Activated T-cell treated with anti-CD3 and anti-CD28 coated beads for 48 hours (primary cell): ENCODE data around the gene FAS.

Experiments
- DNase-seq: peaks from one replicate; pipeline ENCODE4 v3.0.0-alpha.2; 2020; ENCODE audit warnings: low read depth

Gene FAS

DNA sequence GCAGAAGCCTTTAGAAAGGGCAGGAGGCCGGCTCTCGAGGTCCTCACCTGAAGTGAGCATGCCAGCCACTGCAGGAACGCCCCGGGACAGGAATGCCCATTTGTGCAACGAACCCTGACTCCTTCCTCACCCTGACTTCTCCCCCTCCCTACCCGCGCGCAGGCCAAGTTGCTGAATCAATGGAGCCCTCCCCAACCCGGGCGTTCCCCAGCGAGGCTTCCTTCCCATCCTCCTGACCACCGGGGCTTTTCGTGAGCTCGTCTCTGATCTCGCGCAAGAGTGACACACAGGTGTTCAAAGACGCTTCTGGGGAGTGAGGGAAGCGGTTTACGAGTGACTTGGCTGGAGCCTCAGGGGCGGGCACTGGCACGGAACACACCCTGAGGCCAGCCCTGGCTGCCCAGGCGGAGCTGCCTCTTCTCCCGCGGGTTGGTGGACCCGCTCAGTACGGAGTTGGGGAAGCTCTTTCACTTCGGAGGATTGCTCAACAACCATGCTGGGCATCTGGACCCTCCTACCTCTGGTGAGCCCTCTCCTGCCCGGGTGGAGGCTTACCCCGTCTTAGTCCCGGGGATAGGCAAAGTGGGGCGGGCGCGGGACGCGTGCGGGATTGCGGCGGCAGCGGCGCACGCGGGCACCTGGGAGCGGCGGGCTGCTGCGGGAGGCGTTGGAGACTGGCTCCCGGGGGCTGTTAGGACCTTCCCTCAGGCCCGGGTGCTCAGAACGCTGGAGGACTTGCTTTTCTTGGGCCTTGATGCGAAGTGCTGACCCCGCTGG lies at the start of gene FAS:
Gene FAS (plus strand): TSS at position 415 of the 777 bp plus-strand sequence. CDS start 79 bp downstream, at position 494.
- peak; percentile 70 for DNase-seq

DNA sequence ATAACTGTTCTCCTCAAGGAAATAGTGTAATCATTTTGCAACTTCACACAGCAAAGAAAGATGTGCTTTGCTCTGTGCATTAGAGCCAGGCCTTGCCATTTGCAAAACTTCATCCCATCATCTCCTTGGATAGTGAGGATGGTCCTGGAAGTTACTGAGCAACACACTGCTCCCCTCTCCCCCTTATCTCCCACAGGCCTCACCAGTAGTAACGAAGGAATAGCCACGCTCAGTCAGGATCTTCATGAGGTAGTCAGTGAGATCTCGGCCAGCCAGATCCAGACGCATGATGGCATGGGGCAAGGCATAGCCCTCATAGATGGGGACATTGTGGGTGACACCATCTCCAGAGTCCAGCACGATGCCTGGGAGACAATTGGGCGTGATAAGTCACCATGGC lies 49.6 kb upstream of the FAS start:
- no peak for DNase-seq

DNA sequence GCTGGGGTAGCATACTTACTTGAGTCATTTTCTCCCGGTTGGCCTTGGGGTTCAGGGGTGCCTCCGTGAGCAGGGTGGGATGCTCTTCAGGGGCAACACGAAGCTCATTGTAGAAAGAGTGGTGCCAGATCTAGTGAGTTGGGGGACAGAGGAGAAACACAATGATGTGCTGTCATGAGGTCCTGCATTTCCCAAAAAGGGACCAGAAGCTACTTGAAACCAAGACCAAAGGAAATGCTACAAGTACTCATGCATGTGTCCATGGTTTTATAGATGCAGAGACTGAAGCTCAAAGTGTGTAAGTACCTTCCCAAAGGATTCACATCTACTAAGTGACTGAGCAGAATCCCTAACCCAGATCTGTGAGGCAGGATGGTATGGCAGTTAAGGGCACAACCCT lies 46.8 kb upstream of the FAS start:
- no peak for DNase-seq

DNA sequence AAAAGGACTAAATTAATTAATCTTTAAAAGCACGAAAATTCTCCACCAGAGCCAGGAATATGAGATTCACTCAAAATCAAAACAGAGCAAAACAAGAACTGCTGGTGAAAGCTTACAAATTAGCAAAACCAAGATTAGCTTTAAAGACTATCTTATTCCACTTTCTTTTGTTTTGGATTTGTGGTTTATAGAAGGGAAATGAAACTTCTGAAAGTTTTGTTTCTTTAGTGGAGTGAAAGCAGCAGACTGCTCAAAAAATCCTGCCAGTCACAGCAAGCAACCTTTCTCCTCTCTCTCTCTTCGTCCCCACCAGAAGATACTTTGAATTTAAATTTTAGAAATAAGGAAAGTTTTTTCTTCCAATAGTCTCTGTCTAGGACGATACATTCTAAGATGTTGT lies 45.8 kb upstream of the FAS start:
- DNase-seq = no peak

DNA sequence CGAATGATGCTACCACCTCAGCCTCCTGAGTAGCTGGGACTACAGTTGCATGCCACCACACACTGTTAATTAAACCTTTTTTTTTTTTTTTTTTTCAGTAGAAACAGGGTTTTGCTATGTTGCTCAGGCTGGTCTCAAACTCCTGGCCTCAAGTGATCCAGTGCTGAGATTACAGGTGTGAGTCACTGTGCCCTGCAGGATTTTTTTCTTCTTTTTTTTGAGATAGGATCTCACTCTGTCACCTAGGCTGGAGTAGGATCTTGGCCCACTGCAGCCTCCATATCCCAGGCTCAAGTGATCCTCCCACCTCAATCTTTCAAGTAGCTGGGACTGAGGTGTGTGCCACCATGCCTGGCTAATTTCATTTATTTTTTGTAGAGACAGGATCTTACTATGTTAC lies 44.4 kb upstream of the FAS start:
- DNase-seq = no peak

DNA sequence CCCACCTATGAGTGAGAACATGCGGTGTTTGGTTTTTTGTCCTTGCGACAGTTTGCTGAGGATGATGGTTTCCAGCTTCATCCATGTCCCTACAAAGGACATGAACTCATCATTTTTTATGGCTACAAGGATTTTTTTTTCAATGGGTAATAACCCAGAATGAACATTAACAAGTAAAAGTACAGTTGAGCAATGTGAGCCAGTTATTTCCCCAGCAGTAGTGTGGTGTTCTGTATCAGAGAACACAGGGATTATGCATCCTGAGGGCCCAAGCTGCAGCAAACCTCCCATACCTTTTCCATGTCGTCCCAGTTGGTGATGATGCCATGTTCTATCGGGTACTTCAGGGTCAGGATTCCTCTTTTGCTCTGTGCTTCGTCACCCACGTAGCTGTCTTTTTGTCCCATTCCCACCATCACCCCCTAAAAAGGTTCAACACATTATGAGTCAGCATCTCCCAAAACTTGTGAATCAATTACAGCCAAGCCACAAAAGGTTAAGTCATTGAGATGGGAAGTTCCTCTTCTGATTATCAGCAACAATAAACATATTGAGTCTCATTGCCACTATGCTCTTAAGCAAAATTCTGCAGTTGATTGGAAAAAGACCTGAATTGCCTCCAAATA lies 43.5 kb upstream of the FAS start:
- DNase-seq = no peak

DNA sequence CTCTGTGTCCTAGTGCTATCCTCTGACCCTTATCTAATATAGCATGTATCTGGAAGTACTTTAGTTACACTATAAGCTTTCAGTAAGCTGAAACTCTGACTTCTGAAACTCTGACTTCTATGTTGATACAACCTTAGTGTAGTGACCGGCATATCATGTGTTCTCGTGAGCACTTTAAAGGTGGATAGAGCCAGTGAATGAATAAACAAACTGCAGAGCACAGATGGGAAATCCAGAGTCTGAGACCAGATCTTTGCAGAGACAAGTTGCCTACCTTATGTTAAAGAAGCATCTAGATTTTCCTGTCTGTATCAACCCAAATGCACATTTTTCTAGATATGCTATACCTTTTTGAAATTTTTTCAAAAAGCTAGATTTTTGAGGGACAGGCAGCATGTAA lies 41.5 kb upstream of the FAS start:
- DNase-seq = no peak

DNA sequence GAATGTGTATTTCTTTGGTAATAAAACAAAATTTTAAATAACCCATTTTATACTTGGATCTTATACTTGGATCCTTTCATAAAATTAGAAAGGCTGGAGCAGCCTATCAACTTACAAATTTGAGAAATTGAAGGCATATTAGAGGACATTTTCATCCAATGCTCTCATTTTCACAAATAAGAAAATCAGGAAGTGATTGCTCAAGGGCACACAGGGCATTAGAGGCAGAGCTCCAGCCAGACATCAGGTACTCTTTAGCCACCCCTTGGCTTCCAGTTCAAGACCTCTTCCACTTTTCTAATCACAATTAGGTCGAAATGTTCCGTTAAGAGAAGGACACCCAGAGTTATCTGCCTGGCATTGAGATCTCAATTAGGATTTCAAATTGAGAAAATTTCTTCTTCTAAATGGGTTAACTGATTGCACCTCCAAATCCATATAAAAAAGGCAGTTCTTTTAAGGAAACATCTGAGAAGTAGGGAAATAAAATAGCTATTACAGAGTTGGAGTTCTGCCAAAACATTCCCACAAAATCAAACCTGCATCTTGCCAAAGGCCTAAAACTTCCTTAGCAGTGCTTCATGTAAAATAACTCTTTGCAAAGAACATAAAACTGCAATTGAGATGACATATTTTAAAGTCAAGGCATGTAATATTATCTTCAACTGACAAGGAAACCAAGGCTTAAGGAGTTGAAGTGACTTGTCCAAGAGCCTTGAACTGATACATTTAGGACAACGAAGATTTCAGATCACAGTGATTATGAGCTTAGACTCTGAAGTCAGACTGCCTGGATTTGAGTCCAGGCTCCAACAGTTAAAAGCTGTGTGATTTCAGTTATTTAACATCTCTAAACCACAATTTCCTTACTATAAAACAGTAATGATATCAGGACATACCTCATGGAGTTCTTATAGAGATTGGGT lies 40.4 kb upstream of the FAS start:
- DNase-seq = no peak

DNA sequence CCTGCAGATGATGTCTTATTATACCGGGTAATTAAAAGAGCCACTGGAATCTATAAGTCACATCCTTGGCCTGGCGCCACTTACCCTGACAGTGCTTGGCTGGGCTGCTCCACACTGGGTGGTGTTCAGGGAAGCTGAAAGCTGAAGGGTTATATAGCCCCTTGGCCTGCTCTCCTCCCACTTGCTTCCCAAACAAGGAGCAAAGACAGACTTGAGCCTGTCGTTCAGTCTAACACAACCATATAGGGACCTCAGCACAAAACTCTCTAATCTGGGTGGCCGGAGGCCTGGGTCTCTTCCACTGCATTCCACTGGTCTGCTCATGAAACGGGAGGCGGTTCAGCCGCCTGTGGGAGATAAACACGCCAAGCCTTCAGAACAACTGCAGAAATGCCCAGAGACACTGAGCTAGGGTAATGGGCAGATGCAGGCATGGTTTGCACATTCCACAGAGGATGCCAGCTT lies 37.9 kb upstream of the FAS start, which contains the start of gene ACTA2:
Gene ACTA2 (minus strand): TSS at position 127 of the 465 bp plus-strand sequence. CDS start 3,843 bp downstream, outside the sequence.
- DNase-seq = no peak

DNA sequence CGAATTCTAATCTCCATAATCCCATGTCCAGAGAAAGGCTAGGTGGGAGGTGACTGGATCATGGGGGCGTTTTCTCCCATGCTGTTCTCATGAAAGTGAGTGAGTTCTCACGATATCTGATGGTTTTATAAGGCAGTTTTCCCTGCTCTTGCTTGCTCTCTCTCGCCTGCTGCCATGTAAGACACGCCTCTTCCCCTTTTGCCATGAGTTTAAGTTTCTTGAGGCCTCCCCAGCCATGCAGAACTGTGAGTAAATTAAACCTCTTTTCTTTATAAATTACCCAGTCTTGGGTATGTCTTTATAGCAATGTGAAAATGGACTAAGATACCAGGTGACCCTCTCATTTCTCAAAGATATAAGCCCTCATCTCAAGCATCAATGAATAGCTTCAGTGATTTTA lies 36.9 kb upstream of the FAS start:
- DNase-seq = no peak

DNA sequence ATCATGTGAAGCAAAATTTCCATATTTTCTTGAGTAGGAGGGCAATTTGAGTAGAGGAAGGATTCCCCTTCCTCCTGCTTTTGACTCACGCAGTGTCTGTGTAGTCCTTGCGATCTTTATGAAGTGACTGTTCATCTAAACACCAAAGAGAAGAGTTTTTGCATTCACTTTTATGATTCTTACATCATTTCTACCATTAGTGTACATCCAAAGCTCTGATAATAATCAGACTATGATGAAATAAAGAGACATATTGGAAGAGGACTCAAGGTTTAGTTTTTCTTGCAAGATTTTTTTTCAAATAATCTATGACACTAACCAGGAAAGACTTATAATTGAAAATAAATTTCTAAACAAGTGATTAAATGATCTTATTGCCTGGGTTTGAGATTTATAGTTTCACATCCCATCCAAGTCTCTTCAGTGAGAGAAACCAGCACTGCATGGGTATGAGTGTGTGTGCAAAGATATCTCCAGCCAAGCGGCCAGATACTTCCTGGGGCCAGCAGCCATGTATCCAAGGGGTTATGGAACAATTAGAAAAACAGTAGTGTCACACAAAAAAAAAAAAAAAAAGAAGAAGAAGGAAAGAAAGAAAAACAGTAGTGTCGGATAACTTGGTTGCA lies 36.0 kb upstream of the FAS start:
- DNase-seq = no peak

DNA sequence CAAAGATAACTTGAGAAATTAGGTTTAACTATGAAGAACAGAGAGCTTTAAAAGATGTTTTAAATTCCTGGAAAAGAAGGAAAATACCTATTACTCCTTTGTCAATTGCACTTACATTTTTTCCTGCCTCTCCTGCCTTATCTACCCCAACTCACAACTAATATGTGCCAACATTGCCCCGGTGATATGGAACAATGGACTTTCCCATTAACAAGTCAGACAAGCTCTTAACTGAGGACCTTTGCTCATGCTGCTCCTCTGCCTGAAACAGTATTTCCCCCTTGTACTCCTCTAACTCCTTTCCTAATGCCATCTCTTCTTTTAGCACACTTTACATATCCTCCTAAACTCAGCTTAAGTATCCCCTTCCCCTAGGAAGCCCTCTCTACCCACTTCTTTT lies 33.2 kb upstream of the FAS start:
- no peak for DNase-seq

DNA sequence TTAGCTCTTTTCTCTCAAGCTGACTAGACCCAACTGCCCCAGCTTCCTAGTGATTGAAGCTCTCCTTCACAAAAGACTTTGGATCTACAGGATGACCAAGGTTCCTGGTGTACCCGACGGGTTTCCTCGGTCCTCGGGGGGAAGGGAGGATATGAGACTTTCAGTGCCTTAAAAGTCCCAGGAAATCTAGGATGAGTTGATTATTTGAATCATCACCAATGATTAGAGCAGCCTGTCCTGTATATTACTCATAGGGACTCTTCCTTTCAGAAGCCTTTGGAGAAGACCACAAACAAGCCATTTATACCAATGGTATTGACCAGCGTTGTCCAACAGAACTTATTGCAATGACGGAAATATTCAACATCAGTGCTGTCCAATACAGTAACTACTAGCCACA lies 31.9 kb upstream of the FAS start:
- no peak for DNase-seq

DNA sequence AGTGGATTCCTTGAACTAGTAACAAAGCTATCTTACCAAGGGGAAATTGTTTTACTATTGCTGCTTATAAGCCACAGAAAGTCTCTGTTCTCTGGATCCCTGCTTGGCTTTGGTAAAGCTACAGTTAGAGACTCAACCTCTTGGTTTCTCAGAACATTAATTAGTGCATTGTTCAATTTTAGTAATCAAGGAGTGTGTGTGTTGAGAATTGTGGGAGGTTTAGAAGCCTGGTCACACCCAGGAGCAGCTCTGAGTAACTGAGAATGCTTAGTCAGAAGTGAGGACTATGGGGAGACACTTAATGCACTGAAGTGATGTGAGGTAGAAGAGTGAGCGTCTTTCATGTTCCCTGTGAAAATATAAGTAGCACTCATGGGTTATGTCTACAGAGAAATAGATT lies 29.8 kb upstream of the FAS start:
- no peak for DNase-seq

DNA sequence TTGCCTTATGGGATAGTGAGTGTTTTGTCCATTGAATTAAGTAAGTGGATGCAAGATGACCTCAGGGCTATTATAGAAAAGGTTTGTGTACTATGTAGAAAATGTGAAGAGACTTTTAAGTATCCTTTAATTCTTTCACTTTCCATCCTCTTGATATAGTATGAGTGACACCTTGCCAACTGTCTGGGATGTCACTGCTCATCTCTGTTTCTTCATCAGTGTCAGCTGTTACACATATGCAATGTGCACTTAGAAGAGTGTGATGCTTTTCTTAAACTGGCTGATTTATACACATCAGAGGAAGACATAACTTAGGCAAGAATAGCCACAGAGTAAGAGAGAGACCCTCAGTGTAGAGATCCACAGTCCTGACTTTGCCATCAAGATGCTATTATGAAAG lies 29.3 kb upstream of the FAS start:
- no peak for DNase-seq

DNA sequence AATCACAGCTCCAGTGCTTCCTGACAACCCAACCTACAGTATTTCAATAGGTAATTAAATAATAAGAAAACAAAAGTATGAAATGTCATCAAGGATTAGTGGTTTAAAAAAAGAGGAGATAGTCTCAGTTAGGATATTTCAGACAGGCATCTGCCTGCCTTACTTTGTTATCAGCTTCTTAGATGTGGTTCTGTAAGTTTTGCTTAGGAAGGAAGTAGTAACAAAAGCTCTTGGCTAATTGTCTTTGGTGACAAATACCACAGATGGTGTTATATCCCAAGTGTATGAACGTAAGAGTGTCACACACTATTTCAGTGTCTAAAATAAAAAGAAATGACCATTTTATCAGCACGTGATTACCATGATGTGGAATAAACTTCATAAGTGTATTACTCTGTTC lies 28.3 kb upstream of the FAS start:
- no peak for DNase-seq

DNA sequence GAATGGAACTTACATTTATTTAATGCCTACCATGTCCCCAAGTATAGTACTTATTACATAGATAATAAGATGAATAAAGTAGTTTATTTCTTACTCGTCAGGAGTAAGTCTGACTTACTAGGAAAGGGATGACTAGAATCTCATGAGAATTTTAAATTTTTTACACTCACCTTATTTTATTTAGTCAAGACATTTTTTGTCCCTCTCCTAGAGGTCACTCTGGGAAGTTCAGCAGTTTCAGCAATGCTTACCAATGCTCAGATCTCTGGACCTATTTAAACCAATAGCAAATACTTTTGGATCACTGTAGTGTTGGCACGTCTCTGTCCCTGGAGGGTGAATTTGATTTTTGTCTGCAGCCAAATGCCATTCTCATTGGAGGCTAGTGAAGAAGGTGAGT lies 27.3 kb upstream of the FAS start:
- no peak for DNase-seq

DNA sequence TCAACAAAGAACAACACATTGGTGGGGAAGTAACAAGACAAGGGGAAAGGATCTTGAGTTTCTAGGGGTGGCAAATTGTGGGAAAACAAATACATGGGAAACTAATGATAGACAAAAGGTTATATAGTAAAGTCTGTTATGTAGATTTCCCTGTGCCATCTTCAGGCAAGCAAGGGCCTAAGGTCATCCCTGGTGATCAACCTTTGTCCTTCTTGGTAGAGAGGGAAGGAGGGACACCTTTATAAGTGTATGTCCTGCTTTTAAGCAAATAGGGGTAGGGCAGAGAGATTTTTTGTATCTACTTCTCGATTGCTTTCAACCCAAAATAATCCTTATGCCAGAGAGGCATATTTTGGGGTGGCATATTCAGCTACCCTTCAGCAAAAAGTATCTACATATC lies 26.2 kb upstream of the FAS start:
- no peak for DNase-seq

DNA sequence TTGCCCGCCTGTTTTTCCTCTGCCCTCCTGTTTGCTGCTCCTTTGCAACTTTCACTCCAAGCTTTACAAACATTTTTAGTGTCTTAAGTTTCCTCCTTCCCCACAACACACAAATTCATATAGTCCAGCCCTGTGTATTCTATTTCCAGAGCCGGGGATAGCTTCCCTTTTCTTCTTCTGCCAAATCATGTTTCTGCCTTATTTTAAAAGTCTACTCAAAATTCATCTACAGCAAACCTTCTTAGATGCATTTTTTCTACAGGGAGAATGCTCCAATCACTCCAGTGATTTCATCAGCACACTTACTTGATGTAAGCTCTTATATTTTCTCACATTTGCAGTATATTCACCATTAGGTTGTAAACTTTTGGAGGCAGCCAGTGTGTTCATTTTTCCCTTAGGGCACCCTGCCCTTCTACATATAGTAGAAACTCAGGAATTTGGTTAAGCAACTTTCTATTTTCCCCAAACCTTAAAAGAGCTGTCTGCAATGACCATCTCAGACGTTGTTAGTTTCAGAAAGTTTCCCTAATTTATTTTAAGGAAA lies 25.7 kb upstream of the FAS start:
- DNase-seq = no peak

DNA sequence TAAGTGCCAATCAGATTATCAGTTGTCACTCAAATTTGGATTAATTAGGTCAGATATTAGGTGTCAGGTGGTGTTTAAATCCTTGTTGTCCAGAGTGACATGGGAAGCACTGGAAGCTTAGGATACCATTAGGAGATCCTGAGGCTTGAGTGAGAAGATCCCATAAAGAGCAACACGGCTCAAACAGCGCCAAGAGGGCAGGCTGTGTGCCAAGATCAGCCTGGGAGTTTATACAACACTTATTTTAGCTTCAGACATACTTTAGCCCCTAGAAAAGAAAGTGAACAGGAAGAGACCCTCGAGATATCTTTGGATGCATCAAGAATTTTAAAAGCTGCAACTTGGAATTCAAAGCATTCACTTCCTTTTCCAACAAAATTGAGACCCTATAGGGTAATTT lies 23.8 kb upstream of the FAS start:
- DNase-seq = no peak

DNA sequence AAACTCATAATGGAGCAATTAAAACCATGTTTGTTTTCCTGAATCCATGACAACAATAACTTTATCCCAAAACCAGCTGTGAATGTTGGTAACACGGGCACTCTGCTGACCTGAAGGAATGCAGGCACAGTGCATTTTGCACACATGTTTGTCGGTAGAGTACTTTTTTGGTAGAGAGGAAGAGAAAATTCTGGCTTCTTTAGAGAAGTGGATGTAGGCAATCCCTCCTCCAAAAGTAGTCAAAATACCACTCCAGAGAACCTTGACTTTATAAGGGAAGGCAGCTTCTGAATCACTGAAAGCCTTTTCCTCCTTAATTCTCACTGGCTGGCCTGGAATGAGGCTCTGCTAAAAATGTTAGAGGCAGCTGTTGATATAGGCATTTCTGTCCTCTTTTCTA lies 22.2 kb upstream of the FAS start:
- no peak for DNase-seq
